NCI-H226 (cell line): Measurements from ENCODE around the gene SPATA6.
"Not testable (repeated sequence)": the region's sequence is repeated elsewhere in the genome, so short reads cannot be mapped to it uniquely, and the experiment has no call there.

Experiments used
- DNase-seq: peaks from one replicate; pipeline ENCODE4 v3.0.0-alpha.2; 2015

The SPATA6 gene

GRCh38 chr1:48450505-48450904 lies 21.5 kb downstream of the SPATA6 start:
- DNase-seq: no peak

- no peak for DNase-seq
Measured at GRCh38 chr1:48448932-48449331, 23.1 kb downstream of the SPATA6 start.

- not testable (repeated sequence) for DNase-seq
Measured at GRCh38 chr1:48444186-48444585, 27.8 kb downstream of the SPATA6 start.

- no peak for DNase-seq
Measured at GRCh38 chr1:48442864-48443619, 29.0 kb downstream of the SPATA6 start.

- not testable (repeated sequence) for DNase-seq
Measured at GRCh38 chr1:48440786-48441185, 31.2 kb downstream of the SPATA6 start.

GRCh38 chr1:48439380-48439779 lies 32.6 kb downstream of the SPATA6 start:
- DNase-seq: no peak

- not testable (repeated sequence) for DNase-seq
Measured at GRCh38 chr1:48437379-48437778, 34.6 kb downstream of the SPATA6 start.

- not testable (repeated sequence) for DNase-seq
Measured at GRCh38 chr1:48435312-48436002, 36.5 kb downstream of the SPATA6 start.

GRCh38 chr1:48430832-48431231 lies 41.2 kb downstream of the SPATA6 start:
- DNase-seq: no peak

- no peak for DNase-seq
Measured at GRCh38 chr1:48422009-48422408, 50.0 kb downstream of the SPATA6 start.

GRCh38 chr1:48418742-48419141 lies 53.3 kb downstream of the SPATA6 start:
- DNase-seq: no peak

- DNase-seq: no peak
Measured at GRCh38 chr1:48415050-48415449, 57.0 kb downstream of the SPATA6 start.

- no peak for DNase-seq
Measured at GRCh38 chr1:48414264-48414663, 57.7 kb downstream of the SPATA6 start.

GRCh38 chr1:48405940-48406339 lies 66.1 kb downstream of the SPATA6 start:
- DNase-seq: no peak

GRCh38 chr1:48405400-48405799 lies 66.6 kb downstream of the SPATA6 start:
- no peak for DNase-seq

- no peak for DNase-seq
Measured at GRCh38 chr1:48402599-48402998, 69.4 kb downstream of the SPATA6 start.

GRCh38 chr1:48396208-48396607 lies 75.8 kb downstream of the SPATA6 start:
- DNase-seq: no peak

- DNase-seq: no peak
Measured at GRCh38 chr1:48391926-48392325, 80.1 kb downstream of the SPATA6 start.

GRCh38 chr1:48387409-48387808 lies 84.6 kb downstream of the SPATA6 start:
- DNase-seq: no peak

- DNase-seq: no peak
Measured at GRCh38 chr1:48374785-48375184, 97.2 kb downstream of the SPATA6 start.

GRCh38 chr1:48371598-48371997 lies 100.4 kb downstream of the SPATA6 start:
- DNase-seq: no peak

- DNase-seq: no peak
Measured at GRCh38 chr1:48362901-48363300, 109.1 kb downstream of the SPATA6 start.

GRCh38 chr1:48356901-48357300 lies 115.1 kb downstream of the SPATA6 start:
- no peak for DNase-seq

GRCh38 chr1:48344373-48344772 lies 127.6 kb downstream of the SPATA6 start:
- DNase-seq: no peak

GRCh38 chr1:48341221-48341620 lies 130.8 kb downstream of the SPATA6 start:
- no peak for DNase-seq
